Testis (tissue), 3 donors: ENCODE measurements around the gene ZFAND6. TPM values are rescaled to one million over a fixed set of nuclear protein-coding genes. Genes with fewer than 3 reads are reported as not detected.
A peak's percentile ranks its signal among the peaks of the same experiment; 100 is the strongest.

Source experiments
- DNase-seq: peaks from one replicate; pipeline ENCODE4 v3.0.0-alpha.2; 2019
- H3K27ac ChIP-seq, 2 donors: fragments of 200-600 bp; sonication (generic); one replicate each; pipeline ENCODE4 v1.5.1; 2019
- H3K27me3 ChIP-seq: fragments of 200-600 bp; sonication (generic); one replicate; pipeline ENCODE4 v1.5.1; 2019
- H3K36me3 ChIP-seq: fragments of 200-600 bp; sonication (generic); one replicate; pipeline ENCODE4 v1.5.1; 2017; ENCODE audit warnings: low read depth; ENCODE audit errors: missing control alignments
- H3K4me1 ChIP-seq: fragments of 200-600 bp; sonication (generic); one replicate; pipeline ENCODE4 v1.5.1; 2019
- H3K4me3 ChIP-seq, 2 donors: fragments of 200-600 bp; sonication (generic); one replicate each; pipeline ENCODE4 v1.5.1; 2017 to 2019
- H3K9me3 ChIP-seq: fragments of 200-600 bp; sonication (generic); one replicate; pipeline ENCODE4 v1.5.1; 2017
- CTCF ChIP-seq, 3 experiments: fragments of 450-650 bp in 2 of 3; fragments of 200-600 bp in 1 of 3; sonication (generic) in 1 of 3; IDR thresholded peaks; one replicate each; pipeline ENCODE4 v1.5.1; 2016 to 2019; ENCODE audit warnings: antibody characterized with exemption in 3 of 3, mild to moderate bottlenecking in 2 of 3, moderate library complexity in 1 of 3
- POLR2A ChIP-seq: fragments of 450-650 bp; IDR thresholded peaks from one replicate; pipeline ENCODE4 v1.6.1; 2017; ENCODE audit warnings: antibody characterized with exemption, mild to moderate bottlenecking, moderate library complexity
- WGBS, 2 donors: methylation state at CpG; one replicate each; pipeline ENCODE4 v1.1.5; 2018; 5-methylcytosine and 5-hydroxymethylcytosine counted together
- intact Hi-C: fragments of 100-400 bp; cut with DNase I; formaldehyde crosslinking; loops from one replicate; pipeline ENCODE4 v1.15.1; 2023; ENCODE audit warnings: low total_unique reads
- polyA plus RNA-seq: library from polyadenylated mRNA; stranded (reverse); fragments of 350-450 nt; fragmentation: Illumina TruSeq; extraction: RNeasy Lipid Tissue Mini Kit (QIAGEN cat#74804); gene quantifications from one replicate; pipeline ENCODE4 v1.2.3, GENCODE V29; 2014; ENCODE audit warnings: low read depth, low replicate concordance; ENCODE audit not compliant: insufficient read depth
- total RNA-seq, 2 donors: library from RNA; depleted of rRNA; stranded (reverse); fragments of >200 nt; gene quantifications; one replicate each; pipeline ENCODE4 v1.2.3, GENCODE V29; 2016

ZFAND6 gene
- total and polyA plus RNA-seq, 3 donors from 2014 or later, result 220 to 255 (median 251) TPM

- peak; percentile 97 for DNase-seq
- peak overlapping the region; percentile 77 to 86 for H3K27ac ChIP-seq
- intact Hi-C loops, result no loop called here
- H3K9me3 ChIP-seq, result no peaks in the 10 kb centered on the region
- 1 to 3% methylated on average over 22 to 24 of the region's 41 CpGs for WGBS, 2 donors
- H3K4me1 ChIP-seq, result peaks cover 27% of the 10 kb centered on the region
- TF ChIP-seq CTCF (IDR thresholded peaks at IDR 0.05) (no peak), POLR2A (no peak)
- H3K4me3 ChIP-seq, result peak overlapping the region; percentile 62 to 79
- no peaks in the 10 kb centered on the region for H3K36me3 ChIP-seq
- H3K27me3 ChIP-seq, result no peaks in the 10 kb centered on the region
Measured at GRCh38 chr15:80152180-80152895, 92.9 kb downstream of the ZFAND6 start.

DNA sequence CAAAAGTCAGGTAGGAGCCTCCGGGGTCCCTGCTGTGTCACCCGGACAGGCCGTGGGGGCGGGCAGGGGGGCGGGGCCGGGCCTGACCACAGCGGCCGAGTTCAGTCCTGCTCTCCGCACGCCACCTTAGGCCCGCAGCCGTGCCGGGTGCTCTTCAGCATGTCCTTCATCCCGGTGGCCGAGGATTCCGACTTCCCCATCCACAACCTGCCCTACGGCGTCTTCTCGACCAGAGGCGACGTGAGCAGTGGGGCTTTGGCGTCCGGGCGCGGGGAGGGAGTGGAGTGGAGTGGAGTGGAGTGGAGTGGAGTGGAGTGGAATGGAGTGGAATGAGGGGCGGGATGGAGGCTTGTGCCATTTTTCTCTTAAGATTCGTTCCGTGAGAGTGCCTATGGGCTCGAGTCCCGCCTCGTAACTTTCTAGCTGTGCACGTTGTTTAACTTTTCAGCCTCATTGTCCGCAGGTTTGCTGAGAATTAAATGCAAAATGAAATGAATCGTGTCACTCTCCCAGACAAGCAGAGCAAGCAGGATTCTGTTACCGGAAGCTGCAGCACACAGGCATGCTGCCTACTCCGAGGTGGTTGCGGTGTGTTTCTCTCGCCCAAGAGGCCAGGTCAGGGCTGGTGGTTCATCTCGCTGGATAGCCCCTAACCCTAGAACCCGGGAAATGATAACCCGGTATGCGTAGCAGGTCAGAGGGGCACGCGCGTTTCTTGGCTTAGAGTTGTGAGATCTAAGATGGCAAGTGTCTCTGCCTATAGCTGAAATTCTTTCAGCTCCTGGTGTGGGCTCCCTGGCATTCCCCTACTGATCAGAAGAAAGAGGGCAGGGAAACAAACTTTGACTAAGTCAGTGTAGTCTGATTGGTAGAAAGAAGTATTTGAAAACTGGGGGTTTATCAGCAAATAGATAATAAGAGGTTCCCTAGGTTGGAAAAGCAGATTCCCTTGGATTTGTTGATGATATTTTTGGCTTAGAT lies 93.7 kb downstream of the ZFAND6 start, which contains the start of gene FAH:
Gene FAH, plus strand, starts transcription at position 104 of the 981 bp plus-strand sequence. Its CDS starts 56 bp downstream, at position 160.
- intact Hi-C loops, result no loop called here
- Histone ChIP-seq H3K9me3 (no peaks in the 10 kb centered on the region), H3K4me1 (peaks cover 27% of the 10 kb centered on the region), H3K36me3 (no peaks in the 10 kb centered on the region), H3K4me3 (peak within 1 kb of the TSS; percentile 62 to 79), H3K27ac (peak within 1 kb of the TSS; percentile 77 to 86), H3K27me3 (no peaks in the 10 kb centered on the region)
- no peak for TF ChIP-seq CTCF (IDR thresholded peaks at IDR 0.05)
- no peak for TF ChIP-seq POLR2A
- DNase-seq, result no peak
- 2% methylated on average over 40 to 44 of the region's 45 CpGs for WGBS, 2 donors

- DNase-seq, result no peak
- H3K27ac ChIP-seq, result peak overlapping the region; percentile 77 to 86
Measured at GRCh38 chr15:80153900-80154299, 94.4 kb downstream of the ZFAND6 start.

GRCh38 chr15:80154336-80154735 lies 94.9 kb downstream of the ZFAND6 start:
- WGBS, 2 donors, result 83 to 88% methylated on average over 6 of the region's 6 CpGs
- H3K27me3 ChIP-seq, result no peaks in the 10 kb centered on the region
- intact Hi-C loops, result no loop called here
- DNase-seq, result peak; percentile 51
- H3K4me1 ChIP-seq, result peaks cover 27% of the 10 kb centered on the region
- no peak overlapping the region for H3K4me3 ChIP-seq
- H3K9me3 ChIP-seq, result no peaks in the 10 kb centered on the region
- peak overlapping the region in 1 of 2 donors; percentile 71 for H3K27ac ChIP-seq
- H3K36me3 ChIP-seq, result no peaks in the 10 kb centered on the region
- TF ChIP-seq POLR2A, result no peak
- no peak for TF ChIP-seq CTCF (IDR thresholded peaks at IDR 0.05)

More at GRCh38 chr15:80153900-80154299, 94.4 kb downstream of the ZFAND6 start:
- 69 to 74% methylated on average over 4 of the region's 4 CpGs for WGBS, 2 donors
- H3K36me3 ChIP-seq, result no peaks in the 10 kb centered on the region
- TF ChIP-seq CTCF (IDR thresholded peaks at IDR 0.05) (no peak), POLR2A (no peak)
- H3K27me3 ChIP-seq, result no peaks in the 10 kb centered on the region
- H3K4me1 ChIP-seq, result peaks cover 27% of the 10 kb centered on the region
- H3K9me3 ChIP-seq, result no peaks in the 10 kb centered on the region
- intact Hi-C loops, result no loop called here
- no peak overlapping the region for H3K4me3 ChIP-seq
